ENCODE measurements around the gene GID4. TPM values are rescaled to one million over a fixed set of nuclear protein-coding genes. Genes with fewer than 3 reads are reported as not detected.

GID4 gene
- polyA plus RNA-seq (2013), result 12.0 TPM

GRCh38 chr17:18038861-18039534 is at the start of gene GID4, which contains the start of gene ATPAF2:
TSS of gene GID4 (plus strand) at chr17:18039408. CDS start at chr17:18039465, 57 bp downstream.
TSS of gene ATPAF2 (minus strand) at chr17:18039168. CDS start at chr17:18039013, 155 bp downstream.
- no peaks in the 10 kb centered on the region for H3K27me3 ChIP-seq (replicated peaks in 2 of 5; ENCODE audit: control insufficient read depth in 4 of 5, insufficient read depth in 5 of 5, low read length in 4 of 5)
- CTCF ChIA-PET, result no interaction called here
- H3K4me1 ChIP-seq (ENCODE audit: control extremely low read depth in 1 of 4, control insufficient read depth in 4 of 4, insufficient read depth in 4 of 4, low read length in 3 of 4), result peaks cover 9 to 40% (median 32%) of the 10 kb centered on the region in 4 experiments
- peak within 1 kb of the TSS; percentile 54 to 84 for H3K27ac ChIP-seq (ENCODE audit: insufficient read depth in 1 of 2, low read depth in 1 of 2, low read length in 2 of 2, poor library complexity in 1 of 2, severe bottlenecking in 2 of 2)
- DNase-seq, result peak; percentile 99 to 100 (median 100)
- 0% methylated on average over 23 of the region's 67 CpGs for WGBS (ENCODE audit: insufficient coverage)
- peaks cover 0 to 4% (median 0%) of the 10 kb centered on the region in 4 experiments for H3K36me3 ChIP-seq (ENCODE audit: control insufficient read depth in 4 of 4, insufficient read depth in 4 of 4, low read length in 3 of 4)
- H3K4me3 ChIP-seq (ENCODE audit: control insufficient read depth in 1 of 7, extremely low read depth in 1 of 7, insufficient read depth in 4 of 7, low read depth in 2 of 7, low read length in 6 of 7), result peak within 1 kb of the TSS; percentile 65 to 98 (median 91)
- no peaks in the 10 kb centered on the region for H3K9me3 ChIP-seq (ENCODE audit: control extremely low read depth in 1 of 5, control insufficient read depth in 4 of 5, insufficient read depth in 2 of 5, low read depth in 1 of 5, low read length in 4 of 5)
- POLR2A ChIA-PET, result interaction anchor here (1.2 kb wide), 1 partner anchor 10 kb away, joined by 4 read pairs; no protein-coding TSS in a partner anchor

DNA sequence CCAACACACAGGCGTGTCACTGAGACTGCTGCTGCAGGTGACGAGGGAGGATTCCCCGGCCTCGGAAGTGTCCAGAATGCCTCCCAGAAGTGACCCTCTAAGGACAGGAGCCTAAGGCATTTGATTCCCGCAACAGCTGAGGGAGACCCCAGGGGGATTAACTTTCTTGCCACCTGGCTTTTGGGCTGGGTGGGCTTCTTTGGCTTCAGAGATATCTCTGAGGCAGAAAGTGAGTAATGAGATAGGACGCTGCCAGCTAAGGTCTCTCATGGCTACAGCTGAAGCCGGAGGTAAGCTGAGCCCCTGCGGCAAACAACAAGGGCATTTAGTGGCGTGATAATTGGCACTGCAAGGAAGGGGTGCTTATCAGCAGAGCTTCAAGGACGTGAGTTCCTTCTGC is 49.6 kb upstream of the GID4 start:
- 97% methylated on average over 10 of the region's 10 CpGs for WGBS (ENCODE audit: insufficient coverage)
- no peaks in the 10 kb centered on the region for H3K4me1 ChIP-seq (ENCODE audit: control extremely low read depth in 1 of 4, control insufficient read depth in 4 of 4, insufficient read depth in 4 of 4, low read length in 3 of 4)

GRCh38 chr17:17990282-17990681 is 48.9 kb upstream of the GID4 start:
- Histone ChIP-seq H3K9me3 (ENCODE audit: control extremely low read depth in 1 of 5, control insufficient read depth in 4 of 5, insufficient read depth in 2 of 5, low read depth in 1 of 5, low read length in 4 of 5) (no peaks in the 10 kb centered on the region), H3K4me3 (ENCODE audit: control insufficient read depth in 1 of 7, extremely low read depth in 1 of 7, insufficient read depth in 4 of 7, low read depth in 2 of 7, low read length in 6 of 7) (no peak overlapping the region), H3K27me3 (replicated peaks in 2 of 5; ENCODE audit: control insufficient read depth in 4 of 5, insufficient read depth in 5 of 5, low read length in 4 of 5) (no peaks in the 10 kb centered on the region), H3K4me1 (ENCODE audit: control extremely low read depth in 1 of 4, control insufficient read depth in 4 of 4, insufficient read depth in 4 of 4, low read length in 3 of 4) (no peaks in the 10 kb centered on the region), H3K27ac (ENCODE audit: insufficient read depth in 1 of 2, low read depth in 1 of 2, low read length in 2 of 2, poor library complexity in 1 of 2, severe bottlenecking in 2 of 2) (no peak overlapping the region), H3K36me3 (ENCODE audit: control insufficient read depth in 4 of 4, insufficient read depth in 4 of 4, low read length in 3 of 4) (no peaks in the 10 kb centered on the region)
- no peak for DNase-seq
- ChIA-PET POLR2A (interaction anchor here (1.2 kb wide), 1 partner anchor 8 kb away, joined by 3 read pairs; no protein-coding TSS in a partner anchor), CTCF (no interaction called here)
- WGBS (ENCODE audit: insufficient coverage), result 91% methylated on average over 1 of the region's 2 CpGs

More for the DNA sequence above, 49.6 kb upstream of the GID4 start:
- CTCF ChIA-PET, result interaction anchor here (1.2 to 1.4 kb wide), 2 partner anchors 46 to 101 kb away, joined by 3 to 4 read pairs; no protein-coding TSS in a partner anchor
- H3K4me3 ChIP-seq (ENCODE audit: control insufficient read depth in 1 of 7, extremely low read depth in 1 of 7, insufficient read depth in 4 of 7, low read depth in 2 of 7, low read length in 6 of 7), result no peak overlapping the region
- DNase-seq, result no peak
- H3K27ac ChIP-seq (ENCODE audit: insufficient read depth in 1 of 2, low read depth in 1 of 2, low read length in 2 of 2, poor library complexity in 1 of 2, severe bottlenecking in 2 of 2), result no peak overlapping the region
- H3K27me3 ChIP-seq (replicated peaks in 2 of 5; ENCODE audit: control insufficient read depth in 4 of 5, insufficient read depth in 5 of 5, low read length in 4 of 5), result no peaks in the 10 kb centered on the region
- no peaks in the 10 kb centered on the region for H3K9me3 ChIP-seq (ENCODE audit: control extremely low read depth in 1 of 5, control insufficient read depth in 4 of 5, insufficient read depth in 2 of 5, low read depth in 1 of 5, low read length in 4 of 5)
- H3K36me3 ChIP-seq (ENCODE audit: control insufficient read depth in 4 of 4, insufficient read depth in 4 of 4, low read length in 3 of 4), result no peaks in the 10 kb centered on the region
- POLR2A ChIA-PET, result interaction anchor here (0.6 to 1.2 kb wide), 2 partner anchors 8 to 68 kb away, joined by 3 to 4 read pairs; no protein-coding TSS in a partner anchor

- no peak overlapping the region for H3K4me3 ChIP-seq (ENCODE audit: control insufficient read depth in 1 of 7, extremely low read depth in 1 of 7, insufficient read depth in 4 of 7, low read depth in 2 of 7, low read length in 6 of 7)
- H3K36me3 ChIP-seq (ENCODE audit: control insufficient read depth in 4 of 4, insufficient read depth in 4 of 4, low read length in 3 of 4), result no peaks in the 10 kb centered on the region
- ChIA-PET POLR2A (no interaction called here), CTCF (interaction anchor here (1.4 to 1.6 kb wide), 3 partner anchors 9 to 12 kb away, joined by 4 to 8 read pairs (median 4); no protein-coding TSS in a partner anchor)
- no peak for DNase-seq
- H3K27ac ChIP-seq (ENCODE audit: insufficient read depth in 1 of 2, low read depth in 1 of 2, low read length in 2 of 2, poor library complexity in 1 of 2, severe bottlenecking in 2 of 2), result no peak overlapping the region
- H3K9me3 ChIP-seq (ENCODE audit: control extremely low read depth in 1 of 5, control insufficient read depth in 4 of 5, insufficient read depth in 2 of 5, low read depth in 1 of 5, low read length in 4 of 5), result no peaks in the 10 kb centered on the region
- WGBS (ENCODE audit: insufficient coverage), result 100% methylated on average over 2 of the region's 2 CpGs
- H3K27me3 ChIP-seq (replicated peaks in 2 of 5; ENCODE audit: control insufficient read depth in 4 of 5, insufficient read depth in 5 of 5, low read length in 4 of 5), result no peaks in the 10 kb centered on the region
- H3K4me1 ChIP-seq (ENCODE audit: control extremely low read depth in 1 of 4, control insufficient read depth in 4 of 4, insufficient read depth in 4 of 4, low read length in 3 of 4), result no peaks in the 10 kb centered on the region
These were observed 45.8 kb upstream of the GID4 start for GRCh38 chr17:17993366-17993765.

GRCh38 chr17:17993852-17994251 is 45.4 kb upstream of the GID4 start:
- no peak overlapping the region for H3K27ac ChIP-seq (ENCODE audit: insufficient read depth in 1 of 2, low read depth in 1 of 2, low read length in 2 of 2, poor library complexity in 1 of 2, severe bottlenecking in 2 of 2)
- no peaks in the 10 kb centered on the region for H3K9me3 ChIP-seq (ENCODE audit: control extremely low read depth in 1 of 5, control insufficient read depth in 4 of 5, insufficient read depth in 2 of 5, low read depth in 1 of 5, low read length in 4 of 5)
- no peaks in the 10 kb centered on the region for H3K4me1 ChIP-seq (ENCODE audit: control extremely low read depth in 1 of 4, control insufficient read depth in 4 of 4, insufficient read depth in 4 of 4, low read length in 3 of 4)
- POLR2A ChIA-PET, result no interaction called here
- H3K36me3 ChIP-seq (ENCODE audit: control insufficient read depth in 4 of 4, insufficient read depth in 4 of 4, low read length in 3 of 4), result no peaks in the 10 kb centered on the region
- H3K27me3 ChIP-seq (replicated peaks in 2 of 5; ENCODE audit: control insufficient read depth in 4 of 5, insufficient read depth in 5 of 5, low read length in 4 of 5), result no peaks in the 10 kb centered on the region
- 89% methylated on average over 7 of the region's 12 CpGs for WGBS (ENCODE audit: insufficient coverage)
- no peak for DNase-seq
- no peak overlapping the region for H3K4me3 ChIP-seq (ENCODE audit: control insufficient read depth in 1 of 7, extremely low read depth in 1 of 7, insufficient read depth in 4 of 7, low read depth in 2 of 7, low read length in 6 of 7)
- CTCF ChIA-PET, result interaction anchor here (0.8 to 1.8 kb wide), 9 partner anchors 9 to 95 kb away, joined by 3 to 6 read pairs (median 4); no protein-coding TSS in a partner anchor

DNA sequence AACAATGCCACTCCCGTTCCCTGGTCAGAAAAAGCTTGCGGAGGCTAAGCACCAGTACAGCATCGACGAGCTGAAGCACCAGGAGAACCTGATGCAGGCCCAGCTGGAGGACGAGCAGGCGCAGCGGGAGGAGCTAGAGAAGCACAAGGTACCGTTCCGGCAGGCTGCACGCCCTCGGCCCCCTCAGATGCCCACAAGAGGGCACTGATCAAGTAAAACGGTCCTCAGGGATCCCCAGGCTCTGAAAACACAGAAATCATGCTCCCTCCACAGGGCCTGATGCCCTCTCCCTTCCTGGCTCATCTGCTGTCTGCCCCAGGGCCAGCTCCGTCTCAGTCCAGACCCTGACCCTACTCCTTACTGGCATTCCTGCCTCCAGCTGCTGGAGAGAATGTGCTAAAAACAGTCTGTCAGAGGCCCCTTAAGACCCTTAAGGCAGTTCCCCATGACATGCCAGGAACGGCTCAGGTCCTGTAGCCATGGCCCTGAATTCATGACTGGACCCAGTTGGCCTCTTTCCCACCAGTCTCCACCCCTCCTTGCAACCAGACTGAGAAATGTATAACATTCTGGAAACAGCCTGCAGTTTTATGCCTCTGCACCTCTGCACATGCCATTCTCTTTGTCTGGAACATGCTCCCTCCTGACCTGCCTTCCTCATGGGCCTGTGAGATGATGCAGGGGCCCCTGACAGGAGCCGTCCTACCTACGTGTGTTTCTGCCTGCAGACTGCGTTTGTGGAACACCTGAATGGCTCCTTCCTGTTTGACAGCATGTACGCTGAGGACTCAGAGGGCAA is 44.7 kb upstream of the GID4 start:
- CTCF ChIA-PET, result interaction anchor here (0.8 to 1.8 kb wide), 11 partner anchors 10 to 95 kb away, joined by 3 to 6 read pairs (median 4); no protein-coding TSS in a partner anchor
- DNase-seq, result peak; percentile 40 to 60 (median 56)
- no peak overlapping the region for H3K4me3 ChIP-seq (ENCODE audit: control insufficient read depth in 1 of 7, extremely low read depth in 1 of 7, insufficient read depth in 4 of 7, low read depth in 2 of 7, low read length in 6 of 7)
- no peaks in the 10 kb centered on the region for H3K36me3 ChIP-seq (ENCODE audit: control insufficient read depth in 4 of 4, insufficient read depth in 4 of 4, low read length in 3 of 4)
- H3K27ac ChIP-seq (ENCODE audit: insufficient read depth in 1 of 2, low read depth in 1 of 2, low read length in 2 of 2, poor library complexity in 1 of 2, severe bottlenecking in 2 of 2), result no peak overlapping the region
- H3K9me3 ChIP-seq (ENCODE audit: control extremely low read depth in 1 of 5, control insufficient read depth in 4 of 5, insufficient read depth in 2 of 5, low read depth in 1 of 5, low read length in 4 of 5), result no peaks in the 10 kb centered on the region
- POLR2A ChIA-PET, result no interaction called here
- H3K27me3 ChIP-seq (replicated peaks in 2 of 5; ENCODE audit: control insufficient read depth in 4 of 5, insufficient read depth in 5 of 5, low read length in 4 of 5), result no peaks in the 10 kb centered on the region
- no peaks in the 10 kb centered on the region for H3K4me1 ChIP-seq (ENCODE audit: control extremely low read depth in 1 of 4, control insufficient read depth in 4 of 4, insufficient read depth in 4 of 4, low read length in 3 of 4)
- WGBS (ENCODE audit: insufficient coverage), result 70% methylated on average over 17 of the region's 18 CpGs
